ENCODE measurements around the gene MRPL48. TPM values are rescaled to one million over a fixed set of nuclear protein-coding genes. Genes with fewer than 3 reads are reported as not detected.

The MRPL48 gene
- total RNA-seq, 1 donor = 14.5 TPM

- Histone ChIP-seq H3K4me3 (ENCODE audit: insufficient read depth, low read length) (no peak overlapping the region), H3K4me2 (ENCODE audit: insufficient read depth, low read length) (no peak overlapping the region), H3K9me3 (ENCODE audit: low read depth, low read length) (no peaks in the 10 kb centered on the region), H3K36me3 (ENCODE audit: insufficient read depth, low read length) (peaks cover 3% of the 10 kb centered on the region), H2AFZ (ENCODE audit: low read length) (no peak overlapping the region), H3K27me3 (ENCODE audit: insufficient read depth, low read length) (no peaks in the 10 kb centered on the region), H4K20me1 (ENCODE audit: insufficient read depth, low read length) (no peaks in the 10 kb centered on the region), H3K27ac (ENCODE audit: low read depth, low read length) (no peak overlapping the region), H3K4me1 (ENCODE audit: insufficient read depth, low read length) (no peaks in the 10 kb centered on the region), H3K79me2 (ENCODE audit: insufficient read depth, low read length) (peaks cover 2% of the 10 kb centered on the region)
- TF ChIP-seq CTCF (IDR thresholded peaks at IDR 0.05; ENCODE audit: extremely low read depth, low read depth, low read length) = no peak
- DNase-seq (ENCODE audit: insufficient read length, low spot score, missing footprints) = no peak
Observed at GRCh38 chr11:73883856-73884255, 96.2 kb downstream of the MRPL48 start.

GRCh38 chr11:73888244-73888643 is 100.6 kb downstream of the MRPL48 start:
- no peak overlapping the region for H2AFZ ChIP-seq (ENCODE audit: low read length)
- no peaks in the 10 kb centered on the region for H4K20me1 ChIP-seq (ENCODE audit: insufficient read depth, low read length)
- peaks cover 12% of the 10 kb centered on the region for H3K36me3 ChIP-seq (ENCODE audit: insufficient read depth, low read length)
- no peak overlapping the region for H3K4me3 ChIP-seq (ENCODE audit: insufficient read depth, low read length)
- no peak overlapping the region for H3K4me2 ChIP-seq (ENCODE audit: insufficient read depth, low read length)
- H3K27ac ChIP-seq (ENCODE audit: low read depth, low read length) = no peak overlapping the region
- no peaks in the 10 kb centered on the region for H3K9me3 ChIP-seq (ENCODE audit: low read depth, low read length)
- H3K27me3 ChIP-seq (ENCODE audit: insufficient read depth, low read length) = no peaks in the 10 kb centered on the region
- TF ChIP-seq CTCF (IDR thresholded peaks at IDR 0.05; ENCODE audit: extremely low read depth, low read depth, low read length) = no peak
- H3K4me1 ChIP-seq (ENCODE audit: insufficient read depth, low read length) = no peaks in the 10 kb centered on the region
- no peak for DNase-seq (ENCODE audit: insufficient read length, low spot score, missing footprints)
- H3K79me2 ChIP-seq (ENCODE audit: insufficient read depth, low read length) = no peaks in the 10 kb centered on the region

- Histone ChIP-seq H3K4me2 (ENCODE audit: insufficient read depth, low read length) (no peak overlapping the region), H3K9me3 (ENCODE audit: low read depth, low read length) (no peaks in the 10 kb centered on the region), H3K27ac (ENCODE audit: low read depth, low read length) (no peak overlapping the region), H3K36me3 (ENCODE audit: insufficient read depth, low read length) (peaks cover 12% of the 10 kb centered on the region), H3K79me2 (ENCODE audit: insufficient read depth, low read length) (no peaks in the 10 kb centered on the region), H3K27me3 (ENCODE audit: insufficient read depth, low read length) (no peaks in the 10 kb centered on the region), H4K20me1 (ENCODE audit: insufficient read depth, low read length) (no peaks in the 10 kb centered on the region), H3K4me1 (ENCODE audit: insufficient read depth, low read length) (no peaks in the 10 kb centered on the region), H3K4me3 (ENCODE audit: insufficient read depth, low read length) (no peak overlapping the region), H2AFZ (ENCODE audit: low read length) (no peak overlapping the region)
- no peak for TF ChIP-seq CTCF (IDR thresholded peaks at IDR 0.05; ENCODE audit: extremely low read depth, low read depth, low read length)
- no peak for DNase-seq (ENCODE audit: insufficient read length, low spot score, missing footprints)
Observed at GRCh38 chr11:73889019-73889418, 101.3 kb downstream of the MRPL48 start.

- Histone ChIP-seq H4K20me1 (ENCODE audit: insufficient read depth, low read length) (no peaks in the 10 kb centered on the region), H3K27ac (ENCODE audit: low read depth, low read length) (no peak overlapping the region), H2AFZ (ENCODE audit: low read length) (no peak overlapping the region), H3K36me3 (ENCODE audit: insufficient read depth, low read length) (peaks cover 12% of the 10 kb centered on the region), H3K27me3 (ENCODE audit: insufficient read depth, low read length) (no peaks in the 10 kb centered on the region), H3K4me1 (ENCODE audit: insufficient read depth, low read length) (peaks cover 3% of the 10 kb centered on the region), H3K79me2 (ENCODE audit: insufficient read depth, low read length) (no peaks in the 10 kb centered on the region), H3K9me3 (ENCODE audit: low read depth, low read length) (no peaks in the 10 kb centered on the region), H3K4me2 (ENCODE audit: insufficient read depth, low read length) (no peak overlapping the region), H3K4me3 (ENCODE audit: insufficient read depth, low read length) (no peak overlapping the region)
- TF ChIP-seq CTCF (IDR thresholded peaks at IDR 0.05; ENCODE audit: extremely low read depth, low read depth, low read length) = no peak
- DNase-seq (ENCODE audit: insufficient read length, low spot score, missing footprints) = no peak
Observed at GRCh38 chr11:73889536-73889935, 101.9 kb downstream of the MRPL48 start.

Data from osteoblast (primary cell).